Measurements from ENCODE around the gene UBE3B. TPM values are rescaled to one million over a fixed set of nuclear protein-coding genes. Genes with fewer than 3 reads are reported as not detected.
A peak's percentile ranks its signal among the peaks of the same experiment; 100 is the strongest.
"Not testable (repeated sequence)": the region's sequence is repeated elsewhere in the genome, so short reads cannot be mapped to it uniquely, and the experiment has no call there.

The UBE3B gene
- total RNA-seq, 1 donor from 2014 or later, result 54.1 TPM

- DNase-seq, result no peak
Observed at GRCh38 chr12:109450980-109451379, 26.5 kb upstream of the UBE3B start.

- DNase-seq, result no peak
Observed at GRCh38 chr12:109451400-109451799, 26.0 kb upstream of the UBE3B start.

GRCh38 chr12:109452489-109452888, 24.9 kb upstream of the UBE3B start:
- no peak for DNase-seq

GRCh38 chr12:109455706-109456105, 21.7 kb upstream of the UBE3B start:
- no peak for DNase-seq

GRCh38 chr12:109458086-109458485, 19.3 kb upstream of the UBE3B start:
- DNase-seq, result peak; percentile 68

GRCh38 chr12:109458771-109459208, 18.6 kb upstream of the UBE3B start:
- DNase-seq, result peak; percentile 47

- no peak for DNase-seq
Observed at GRCh38 chr12:109459247-109459646, 18.2 kb upstream of the UBE3B start.

- DNase-seq, result no peak
Observed at GRCh38 chr12:109460538-109460937, 16.9 kb upstream of the UBE3B start.

GRCh38 chr12:109461049-109461845, 16.2 kb upstream of the UBE3B start:
- peak; percentile 66 for DNase-seq

- DNase-seq, result peak; percentile 78
Observed at GRCh38 chr12:109461846-109462756, 15.3 kb upstream of the UBE3B start.

- peak; percentile 95 for DNase-seq
Observed at GRCh38 chr12:109462868-109463692, 14.4 kb upstream of the UBE3B start.

- peak; percentile 35 for DNase-seq
Observed at GRCh38 chr12:109463756-109464155, 13.7 kb upstream of the UBE3B start.

GRCh38 chr12:109464642-109465351, 12.6 kb upstream of the UBE3B start:
- peak; percentile 34 for DNase-seq

- no peak for DNase-seq
Observed at GRCh38 chr12:109466305-109466704, 11.1 kb upstream of the UBE3B start.

- DNase-seq, result no peak
Observed at GRCh38 chr12:109466821-109467220, 10.6 kb upstream of the UBE3B start.

- DNase-seq, result peak; percentile 67
Observed at GRCh38 chr12:109467978-109468676, 9.3 kb upstream of the UBE3B start.

- peak; percentile 17 for DNase-seq
Observed at GRCh38 chr12:109469517-109469916, 7.9 kb upstream of the UBE3B start.

GRCh38 chr12:109473006-109473405, 4.4 kb upstream of the UBE3B start:
- no peak for DNase-seq

- DNase-seq, result not testable (repeated sequence)
Observed at GRCh38 chr12:109473526-109474270, 3.7 kb upstream of the UBE3B start.

GRCh38 chr12:109475121-109475520, 2.3 kb upstream of the UBE3B start:
- DNase-seq, result no peak

Measured in dermis blood vessel endothelial cell (primary cell).